ENCODE data around the gene FRMPD1.

FRMPD1 gene

DNA sequence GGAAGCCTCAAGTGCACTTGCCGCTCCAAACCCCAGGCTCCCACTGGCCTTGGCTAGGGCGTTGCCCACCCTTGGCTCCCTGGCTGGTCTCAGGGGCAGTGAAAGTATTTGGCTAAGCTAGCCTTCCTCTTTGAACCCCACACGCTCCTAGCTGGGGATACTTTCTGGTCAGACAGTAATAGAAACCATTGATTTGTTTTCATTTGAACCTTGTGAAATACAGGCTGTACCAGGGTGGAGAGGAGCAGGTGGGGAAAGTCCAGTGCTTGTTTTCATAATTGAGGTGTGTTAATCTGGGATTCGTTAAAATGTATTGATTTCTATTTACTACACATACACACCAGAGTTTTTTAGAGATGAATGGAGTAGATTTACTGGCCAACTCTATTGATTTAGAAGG is 57.0 kb downstream of the FRMPD1 start:
- Histone ChIP-seq H3K27me3 (ENCODE audit: insufficient read depth, low read length) (no peaks in the 10 kb centered on the region; the same call in 1 of the 2 replicates), H3K9me3 (ENCODE audit: low read length) (no peaks in the 10 kb centered on the region), H3F3A (ENCODE audit: insufficient read depth, low read length) (no peaks in the 10 kb centered on the region), H4K20me1 (ENCODE audit: insufficient read depth, low read length) (no peaks in the 10 kb centered on the region), H3K27ac (ENCODE audit: low read depth, low read length, poor library complexity, severe bottlenecking) (no peak overlapping the region), H3K4me1 (ENCODE audit: insufficient read depth, low read length, severe bottlenecking) (no peaks in the 10 kb centered on the region), H2AFZ (ENCODE audit: low read length) (no peak overlapping the region), H3K9me2 (ENCODE audit: low read depth, low read length) (no peaks in the 10 kb centered on the region), H3K79me2 (ENCODE audit: insufficient read depth, low read length) (no peaks in the 10 kb centered on the region), H3K4me2 (ENCODE audit: low read length) (no peak overlapping the region), H3K9ac (ENCODE audit: low read length) (no peak overlapping the region), H3K36me3 (ENCODE audit: insufficient read depth, low read length) (no peaks in the 10 kb centered on the region), H3K4me3 (ENCODE audit: low read depth, low read length, poor library complexity, severe bottlenecking) (no peak overlapping the region)
- no peak for TF ChIP-seq EZH2 (IDR thresholded peaks at IDR 0.05; ENCODE audit: borderline replicate concordance, low read length)

DNA sequence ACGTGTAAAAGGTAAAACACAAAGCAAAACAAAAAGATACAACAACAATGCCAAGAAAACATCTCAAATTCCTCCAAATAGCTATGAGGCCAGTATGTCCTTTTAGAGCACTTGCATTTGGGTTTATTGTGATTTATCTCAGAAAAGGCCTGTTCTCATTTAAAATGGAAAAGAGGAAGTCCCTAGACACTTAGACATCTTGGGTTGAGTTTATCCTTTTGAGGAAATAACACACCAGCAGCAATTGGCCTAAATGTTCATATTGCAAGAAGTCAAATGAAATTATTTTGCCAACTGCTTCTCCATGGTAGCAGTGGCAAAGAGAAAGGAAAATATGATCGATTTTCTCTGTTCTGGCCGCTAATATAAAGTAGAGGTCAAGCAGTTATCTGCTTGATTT is 59.3 kb downstream of the FRMPD1 start:
- Histone ChIP-seq H3K27ac (ENCODE audit: low read depth, low read length, poor library complexity, severe bottlenecking) (no peak overlapping the region), H3K4me2 (ENCODE audit: low read length) (no peak overlapping the region), H3K36me3 (ENCODE audit: insufficient read depth, low read length) (no peaks in the 10 kb centered on the region), H3K4me1 (ENCODE audit: insufficient read depth, low read length, severe bottlenecking) (no peaks in the 10 kb centered on the region), H3K9ac (ENCODE audit: low read length) (no peak overlapping the region), H3K79me2 (ENCODE audit: insufficient read depth, low read length) (no peaks in the 10 kb centered on the region), H3K4me3 (ENCODE audit: low read depth, low read length, poor library complexity, severe bottlenecking) (no peak overlapping the region), H3K9me3 (ENCODE audit: low read length) (no peaks in the 10 kb centered on the region), H3K27me3 (ENCODE audit: insufficient read depth, low read length) (no peaks in the 10 kb centered on the region; the same call in 1 of the 2 replicates), H3F3A (ENCODE audit: insufficient read depth, low read length) (no peaks in the 10 kb centered on the region), H2AFZ (ENCODE audit: low read length) (no peak overlapping the region), H3K9me2 (ENCODE audit: low read depth, low read length) (no peaks in the 10 kb centered on the region), H4K20me1 (ENCODE audit: insufficient read depth, low read length) (no peaks in the 10 kb centered on the region)
- TF ChIP-seq, protein P1, sequence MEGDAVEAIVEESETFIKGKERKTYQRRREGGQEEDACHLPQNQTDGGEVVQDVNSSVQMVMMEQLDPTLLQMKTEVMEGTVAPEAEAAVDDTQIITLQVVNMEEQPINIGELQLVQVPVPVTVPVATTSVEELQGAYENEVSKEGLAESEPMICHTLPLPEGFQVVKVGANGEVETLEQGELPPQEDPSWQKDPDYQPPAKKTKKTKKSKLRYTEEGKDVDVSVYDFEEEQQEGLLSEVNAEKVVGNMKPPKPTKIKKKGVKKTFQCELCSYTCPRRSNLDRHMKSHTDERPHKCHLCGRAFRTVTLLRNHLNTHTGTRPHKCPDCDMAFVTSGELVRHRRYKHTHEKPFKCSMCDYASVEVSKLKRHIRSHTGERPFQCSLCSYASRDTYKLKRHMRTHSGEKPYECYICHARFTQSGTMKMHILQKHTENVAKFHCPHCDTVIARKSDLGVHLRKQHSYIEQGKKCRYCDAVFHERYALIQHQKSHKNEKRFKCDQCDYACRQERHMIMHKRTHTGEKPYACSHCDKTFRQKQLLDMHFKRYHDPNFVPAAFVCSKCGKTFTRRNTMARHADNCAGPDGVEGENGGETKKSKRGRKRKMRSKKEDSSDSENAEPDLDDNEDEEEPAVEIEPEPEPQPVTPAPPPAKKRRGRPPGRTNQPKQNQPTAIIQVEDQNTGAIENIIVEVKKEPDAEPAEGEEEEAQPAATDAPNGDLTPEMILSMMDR (IDR thresholded peaks at IDR 0.05; ENCODE audit: low read length), result no peak
- no peak for TF ChIP-seq EZH2 (IDR thresholded peaks at IDR 0.05; ENCODE audit: borderline replicate concordance, low read length)

DNA sequence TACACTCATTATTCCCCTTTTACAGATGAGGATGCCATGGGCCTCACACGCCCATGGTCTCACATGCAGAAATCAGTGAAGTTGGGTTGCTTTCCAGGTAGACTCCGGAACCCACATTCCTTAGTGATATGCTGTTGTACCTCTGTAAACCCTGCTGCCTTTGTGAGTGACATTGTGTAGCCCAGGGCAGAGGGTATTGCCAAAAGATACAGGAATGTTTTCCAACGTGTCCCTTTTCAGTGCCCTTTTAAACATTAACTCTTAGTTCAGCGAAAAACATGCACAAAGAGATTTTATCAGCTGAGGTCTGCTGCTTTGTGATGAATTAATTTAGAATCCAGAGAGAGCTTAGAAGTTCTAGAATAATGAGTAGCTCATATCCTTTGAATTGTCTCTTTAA is 64.5 kb downstream of the FRMPD1 start:
- Histone ChIP-seq H3K9me2 (ENCODE audit: low read depth, low read length) (no peaks in the 10 kb centered on the region), H3K27me3 (ENCODE audit: insufficient read depth, low read length) (no peaks in the 10 kb centered on the region), H2AFZ (ENCODE audit: low read length) (no peak overlapping the region), H3K27ac (ENCODE audit: low read depth, low read length, poor library complexity, severe bottlenecking) (no peak overlapping the region), H3K4me2 (ENCODE audit: low read length) (no peak overlapping the region), H3K9ac (ENCODE audit: low read length) (no peak overlapping the region), H3K9me3 (ENCODE audit: low read length) (no peaks in the 10 kb centered on the region), H3K79me2 (ENCODE audit: insufficient read depth, low read length) (no peaks in the 10 kb centered on the region), H3F3A (ENCODE audit: insufficient read depth, low read length) (no peaks in the 10 kb centered on the region), H4K20me1 (ENCODE audit: insufficient read depth, low read length) (no peaks in the 10 kb centered on the region), H3K36me3 (ENCODE audit: insufficient read depth, low read length) (no peaks in the 10 kb centered on the region), H3K4me3 (ENCODE audit: low read depth, low read length, poor library complexity, severe bottlenecking) (no peak overlapping the region), H3K4me1 (ENCODE audit: insufficient read depth, low read length, severe bottlenecking) (no peaks in the 10 kb centered on the region)
- TF ChIP-seq EZH2 (IDR thresholded peaks at IDR 0.05; ENCODE audit: borderline replicate concordance, low read length), result no peak
- TF ChIP-seq, protein P1 (IDR thresholded peaks at IDR 0.05; ENCODE audit: low read length), result no peak

DNA sequence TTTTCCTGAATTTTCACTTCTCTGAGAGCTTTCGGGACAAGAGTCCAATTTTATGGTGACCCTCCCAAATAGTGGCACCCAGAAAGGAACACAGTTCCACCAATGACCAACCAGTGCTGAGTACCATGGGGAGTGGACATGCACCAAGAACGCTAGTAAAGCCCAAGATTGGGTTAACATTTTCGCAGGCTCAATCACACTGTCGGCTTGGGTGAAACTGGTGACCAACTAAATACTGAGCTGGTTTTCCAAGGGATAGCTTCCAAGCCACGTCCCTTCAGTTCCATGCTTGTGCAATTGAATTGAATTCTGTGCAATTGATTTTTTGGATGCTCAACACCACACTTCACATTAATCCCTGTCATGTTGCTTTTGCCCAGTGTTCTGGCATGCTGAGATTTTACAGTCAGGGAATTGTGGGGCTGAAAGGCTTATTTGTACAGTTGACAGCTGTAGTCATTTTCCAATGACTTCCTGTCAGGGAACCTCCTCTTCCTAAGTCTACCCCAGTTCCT is 65.3 kb downstream of the FRMPD1 start:
- H3K4me2 ChIP-seq (ENCODE audit: low read length), result no peak overlapping the region

More for the DNA sequence above, 65.3 kb downstream of the FRMPD1 start:
- H3K4me1 ChIP-seq (ENCODE audit: insufficient read depth, low read length, severe bottlenecking), result no peaks in the 10 kb centered on the region
- no peak overlapping the region for H3K9ac ChIP-seq (ENCODE audit: low read length)
- H3K27ac ChIP-seq (ENCODE audit: low read depth, low read length, poor library complexity, severe bottlenecking), result no peak overlapping the region
- no peaks in the 10 kb centered on the region for H3F3A ChIP-seq (ENCODE audit: insufficient read depth, low read length)
- TF ChIP-seq EZH2 (IDR thresholded peaks at IDR 0.05; ENCODE audit: borderline replicate concordance, low read length), result no peak
- TF ChIP-seq, protein P1 (IDR thresholded peaks at IDR 0.05; ENCODE audit: low read length), result no peak
- no peaks in the 10 kb centered on the region for H4K20me1 ChIP-seq (ENCODE audit: insufficient read depth, low read length)
- no peaks in the 10 kb centered on the region for H3K9me2 ChIP-seq (ENCODE audit: low read depth, low read length)
- no peaks in the 10 kb centered on the region for H3K27me3 ChIP-seq (ENCODE audit: insufficient read depth, low read length)
- H3K9me3 ChIP-seq (ENCODE audit: low read length), result no peaks in the 10 kb centered on the region
- H3K4me3 ChIP-seq (ENCODE audit: low read depth, low read length, poor library complexity, severe bottlenecking), result no peak overlapping the region
- H3K36me3 ChIP-seq (ENCODE audit: insufficient read depth, low read length), result no peaks in the 10 kb centered on the region
- no peak overlapping the region for H2AFZ ChIP-seq (ENCODE audit: low read length)
- no peaks in the 10 kb centered on the region for H3K79me2 ChIP-seq (ENCODE audit: insufficient read depth, low read length)

All from OCI-LY1 (cell line).